HepG2 (cell line): ENCODE measurements around the gene CYSTM1. TPM values are rescaled to one million over a fixed set of nuclear protein-coding genes. Genes with fewer than 3 reads are reported as not detected.

Experiments
- ATAC-seq: fragments of 200-7000 bp; cut with Tn5 transposase; 3 replicates; pipeline ENCODE4 v1.9.1; 2020; ENCODE audit warnings: mild to moderate bottlenecking, moderate library complexity
- BruUV-seq: library from RNA; stranded (reverse); fragments of 400-500 nt; replicated peaks from 2 replicates; lab custom pipeline; 2021; lab: Mats Ljungman, UMichigan
- CTCF ChIA-PET: fragments of 300-600 bp; formaldehyde crosslinking; extraction: SDS; loops from one replicate; lab custom pipeline; 2021; ENCODE audit warnings: low total read pairs, inconsistent platforms, low intra/inter-chr PET ratio; lab: Yijun Ruan, JAX
- POLR2A ChIA-PET: fragments of 350-600 bp; sonication (Branson Sonifier 250); formaldehyde crosslinking; loops from one replicate; lab custom pipeline; 2020; ENCODE audit warnings: antibody characterized with exemption, inconsistent platforms; lab: Yijun Ruan, JAX
- DNase-seq: peaks from one replicate; pipeline ENCODE4 v3.0.0-alpha.2; 2015; ENCODE audit warnings: low spot score
- FAIRE-seq: peaks from 3 replicates; lab custom pipeline; 2011; peaks lifted over from hg19 to GRCh38; lab: Jason Lieb, UNC
- H2AFZ ChIP-seq: one replicate; pipeline ENCODE4 v1.6.1; 2011; ENCODE audit warnings: low read length, inconsistent platforms
- H3K27ac ChIP-seq: fragments of 300-600 bp; 3 replicates; pipeline ENCODE4 v1.8.0; 2011; ENCODE audit warnings: mixed run types, mild to moderate bottlenecking, mixed read lengths, low read length, inconsistent platforms; ENCODE audit not compliant: insufficient read depth; ENCODE audit errors: extremely low read length
- H3K27me3 ChIP-seq, 2 experiments: fragments of 200-600 bp in 1 of 2; 2 replicates in 1 of 2; 3 replicates in 1 of 2; pipeline versions ENCODE4 v1.6.0 to v1.8.0; 2011; ENCODE audit warnings: low read length in 2 of 2, mild to moderate bottlenecking in 2 of 2, moderate library complexity in 2 of 2, inconsistent platforms in 1 of 2; ENCODE audit not compliant: insufficient read depth in 2 of 2, control insufficient read depth in 1 of 2
- H3K36me3 ChIP-seq, 2 experiments: fragments of 200-600 bp in 1 of 2; replicated peaks in 1 of 2; 2 replicates in 1 of 2; 3 replicates in 1 of 2; pipeline versions ENCODE4 v1.5.1 to v1.8.0; 2011; ENCODE audit warnings: low read length in 2 of 2, inconsistent platforms in 1 of 2; ENCODE audit not compliant: insufficient read depth in 2 of 2, control insufficient read depth in 1 of 2
- H3K4me1 ChIP-seq: 2 replicates; pipeline ENCODE4 v1.5.1; 2012; ENCODE audit warnings: low read length, inconsistent platforms; ENCODE audit not compliant: insufficient read depth
- H3K4me2 ChIP-seq: 2 replicates; pipeline ENCODE4 v1.6.0; 2011; ENCODE audit warnings: low read depth, low read length, inconsistent platforms
- H3K4me3 ChIP-seq, 3 experiments: fragments of 200-600 bp in 1 of 3; sonication (generic), shearing (Covaris generic) in 1 of 3; replicated peaks in 1 of 3; 2 replicates each; pipeline ENCODE4 v1.5.1; 2011 to 2016; ENCODE audit warnings: low read length in 3 of 3, inconsistent platforms in 2 of 3, low read depth in 2 of 3, mild to moderate bottlenecking in 2 of 3, control low read depth in 1 of 3, mixed read lengths in 1 of 3; ENCODE audit not compliant: insufficient read depth in 1 of 3
- H3K79me2 ChIP-seq: one replicate; pipeline ENCODE4 v1.6.1; 2011; ENCODE audit warnings: low read length, inconsistent platforms; ENCODE audit not compliant: insufficient read depth
- H3K9ac ChIP-seq: 2 replicates; pipeline ENCODE4 v1.6.0; 2011; ENCODE audit warnings: mild to moderate bottlenecking, low read depth, low read length, inconsistent platforms; ENCODE audit not compliant: insufficient read depth
- H3K9me3 ChIP-seq: 2 replicates; pipeline ENCODE4 v1.5.1; 2012; ENCODE audit warnings: mild to moderate bottlenecking, low read length
- H4K20me1 ChIP-seq: 2 replicates; pipeline ENCODE4 v1.6.0; 2011; ENCODE audit warnings: inconsistent platforms, mild to moderate bottlenecking, low read length, moderate library complexity; ENCODE audit not compliant: insufficient read depth
- FOXK1 ChIP-seq: sonication (generic); formaldehyde crosslinking; IDR thresholded peaks from 2 replicates; pipeline ENCODE4 v1.4.0; 2020; ENCODE audit warnings: low read depth, missing genetic modification reagents, borderline replicate concordance
- HHEX ChIP-seq: IDR thresholded peaks from 2 replicates; pipeline ENCODE4 v1.6.1; 2016; ENCODE audit warnings: control low read depth
- IRF2 ChIP-seq: IDR thresholded peaks from 2 replicates; pipeline ENCODE4 v1.6.1; 2018; ENCODE audit warnings: missing genetic modification reagents, missing compliant biosample characterization
- MIXL1 ChIP-seq: IDR thresholded peaks from 2 replicates; pipeline ENCODE4 v1.6.1; 2016
- TCF12 ChIP-seq, 2 experiments: fragments of 450-650 bp in 1 of 2; sonication (generic) in 1 of 2; formaldehyde crosslinking in 1 of 2; IDR thresholded peaks; 2 replicates each; pipeline versions ENCODE4 v1.6.1 to v1.8.0; 2017 to 2022; ENCODE audit warnings: antibody characterized with exemption in 1 of 2, mild to moderate bottlenecking in 1 of 2, missing genetic modification reagents in 1 of 2, moderate library complexity in 1 of 2
- THAP11 ChIP-seq: IDR thresholded peaks from 2 replicates; pipeline ENCODE4 v1.6.1; 2016; ENCODE audit warnings: missing biosample characterization, missing genetic modification reagents
- ZNF224 ChIP-seq: sonication (generic); formaldehyde crosslinking; IDR thresholded peaks from 2 replicates; pipeline ENCODE4 v1.5.0; 2020; ENCODE audit warnings: mild to moderate bottlenecking, missing genetic modification reagents
- ZNF24 ChIP-seq: fragments of 450-650 bp; IDR thresholded peaks from 2 replicates; pipeline ENCODE4 v1.6.1; 2017; ENCODE audit warnings: antibody characterized with exemption, mild to moderate bottlenecking
- WGBS: methylation state at CpG from one replicate; pipeline ENCODE4 v1.1.6; 2017; ENCODE audit warnings: low lambda C conversion rate; 5-methylcytosine and 5-hydroxymethylcytosine counted together
- in situ Hi-C: cut with HindIII; loops from 2 replicates; pipeline ENCODE4 v1.10.0; 2017; ENCODE audit warnings: low pct_unique_long_range_greater_than_20kb; ENCODE audit not compliant: extremely low pct_ligation_motif_present
- intact Hi-C: fragments of 100-400 bp; cut with micrococcal nuclease; formaldehyde crosslinking; loops from one replicate; pipeline ENCODE4 v1.10.0; 2022; ENCODE audit not compliant: unreplicated experiment
- polyA plus RNA-seq, 8 experiments: library from polyadenylated mRNA; depleted of rRNA in 3 of 8; stranded (reverse) in 7 of 8; unstranded in 1 of 8; fragments of >200 nt; fragmentation: Illumina TruSeq in 4 of 8; extraction: Trizol in 4 of 8; gene quantifications; 2 replicates each; pipeline versions ENCODE4 v1.2.1 to v1.2.3, GENCODE V29; 2011 to 2016; ENCODE audit warnings: low read depth in 4 of 8, missing spikeins in 1 of 8, mixed read lengths in 1 of 8; ENCODE audit not compliant: insufficient read depth in 1 of 8
- total RNA-seq, 5 experiments: library from RNA; depleted of rRNA; stranded (reverse); fragments of >200 nt; fragmentation: Illumina TruSeq; extraction: Trizol; gene quantifications; 2 replicates each; pipeline ENCODE4 v1.2.3, GENCODE V29; 2016; ENCODE audit warnings: low read depth in 1 of 5
- TF ChIP-seq, protein P1 (sequence below): sonication (generic); formaldehyde crosslinking; IDR thresholded peaks from 2 replicates; pipeline ENCODE4 v1.5.0; 2020; ENCODE audit warnings: mild to moderate bottlenecking, missing genetic modification reagents, borderline replicate concordance

Gene CYSTM1
- total and polyA plus RNA-seq, 2 of the 13 experiments (the other 11 are each of a cell fraction or from before 2014, with no cell fraction given), result 40.0 to 73.4 TPM

DNA sequence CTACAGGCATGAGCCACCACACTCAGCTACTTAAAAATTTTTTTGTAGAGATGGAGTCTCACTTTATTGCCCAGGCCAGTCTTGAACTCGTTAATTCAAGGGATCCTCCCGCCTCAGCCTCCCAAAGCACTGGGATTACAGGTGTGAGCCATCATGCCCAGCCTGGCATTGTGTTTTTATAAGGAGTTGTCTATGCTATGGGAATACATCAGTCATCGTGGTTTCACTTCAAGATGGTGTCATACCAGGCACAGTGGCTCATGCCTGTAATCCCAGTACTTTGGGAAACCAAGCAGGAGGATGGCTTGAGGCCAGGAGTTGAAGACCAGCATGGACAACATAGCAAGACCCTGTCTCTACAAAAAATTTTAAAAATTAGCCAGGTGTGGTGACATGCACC, 49.7 kb downstream of the CYSTM1 start:
- Histone ChIP-seq H3K4me2 (no peak overlapping the region), H3K27me3 (no peaks in the 10 kb centered on the region), H3K4me1 (peaks cover 55% of the 10 kb centered on the region), H3K9ac (no peak overlapping the region), H3K27ac (no peak overlapping the region), H3K79me2 (no peaks in the 10 kb centered on the region), H4K20me1 (no peaks in the 10 kb centered on the region), H3K36me3 (no peaks in the 10 kb centered on the region; a peak in 1 of 5 replicates), H3K9me3 (no peaks in the 10 kb centered on the region), H2AFZ (no peak overlapping the region), H3K4me3 (no peak overlapping the region)
- no peak for DNase-seq
- FAIRE-seq, result no peak
- POLR2A ChIA-PET, result interaction anchor here (1.8 kb wide), 1 partner anchor 16 kb away, joined by 5 read pairs; no protein-coding TSS in a partner anchor
- BruUV-seq, result no TSS peak
- TF ChIP-seq ZNF224 (CRISPR knock-in tag) (no peak), ZNF24 (no peak), IRF2 (CRISPR knock-in tag) (no peak), HHEX (CRISPR knock-in tag) (no peak), TCF12 (IDR thresholded peaks at IDR 0.05) (no peak), TCF12 (CRISPR knock-in tag; IDR thresholded peaks at IDR 0.05) (no peak), FOXK1 (no peak), THAP11 (no peak), MIXL1 (CRISPR knock-in tag) (no peak)
- TF ChIP-seq, protein P1, sequence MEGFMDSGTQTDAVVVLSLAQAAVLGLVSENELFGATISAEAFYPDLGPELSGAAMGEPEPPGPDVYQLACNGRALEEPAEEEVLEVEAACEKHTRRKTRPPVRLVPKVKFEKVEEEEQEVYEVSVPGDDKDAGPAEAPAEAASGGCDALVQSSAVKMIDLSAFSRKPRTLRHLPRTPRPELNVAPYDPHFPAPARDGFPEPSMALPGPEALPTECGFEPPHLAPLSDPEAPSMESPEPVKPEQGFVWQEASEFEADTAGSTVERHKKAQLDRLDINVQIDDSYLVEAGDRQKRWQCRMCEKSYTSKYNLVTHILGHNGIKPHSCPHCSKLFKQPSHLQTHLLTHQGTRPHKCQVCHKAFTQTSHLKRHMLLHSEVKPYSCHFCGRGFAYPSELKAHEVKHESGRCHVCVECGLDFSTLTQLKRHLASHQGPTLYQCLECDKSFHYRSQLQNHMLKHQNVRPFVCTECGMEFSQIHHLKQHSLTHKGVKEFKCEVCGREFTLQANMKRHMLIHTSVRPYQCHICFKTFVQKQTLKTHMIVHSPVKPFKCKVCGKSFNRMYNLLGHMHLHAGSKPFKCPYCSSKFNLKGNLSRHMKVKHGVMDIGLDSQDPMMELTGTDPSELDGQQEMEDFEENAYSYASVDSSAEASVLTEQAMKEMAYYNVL (CRISPR knock-in tag), result no peak
- CTCF ChIA-PET, result no interaction called here
- in situ Hi-C loops, result loop anchor here (5.0 kb wide), 1 partner anchor 47 kb away; the partner anchor contains the start of gene CYSTM1
- intact Hi-C loops, result loop anchor here (5.0 kb wide), 1 partner anchor 47 kb away; the partner anchor contains the start of gene CYSTM1
- WGBS, result 98% methylated on average over 3 of the region's 3 CpGs
- no peak for ATAC-seq
